ENCODE data around the gene ANXA1. TPM values are rescaled to one million over a fixed set of nuclear protein-coding genes. Genes with fewer than 3 reads are reported as not detected.
A peak's percentile ranks its signal among the peaks of the same experiment; 100 is the strongest.
"Not testable (repeated sequence)": the region's sequence is repeated elsewhere in the genome, so short reads cannot be mapped to it uniquely, and the experiment has no call there.

Gene ANXA1
- total and polyA plus RNA-seq, 2 donors (not counting 1 experiment from before 2014, with no cell fraction given): 817 to 966 TPM

DNA sequence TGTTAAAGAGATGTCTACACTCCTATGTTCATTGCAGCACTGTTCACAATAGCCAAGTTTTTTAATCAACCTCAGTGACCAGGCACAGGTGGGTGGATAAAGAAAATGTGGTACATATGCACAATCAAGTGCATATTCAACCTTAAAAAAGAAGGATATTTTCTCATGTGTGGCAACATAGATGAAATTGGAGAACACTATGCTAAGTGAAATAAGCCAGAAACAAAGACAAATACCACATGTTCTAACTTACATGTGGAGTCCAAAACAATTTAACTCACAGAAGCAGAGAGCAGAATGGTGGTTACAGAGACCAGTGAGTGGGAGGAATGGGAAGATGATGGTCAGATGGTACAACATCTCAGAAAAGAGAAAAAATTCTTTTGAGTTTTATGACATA, 31.8 kb downstream of the ANXA1 start:
- TF ChIP-seq, protein P1, sequence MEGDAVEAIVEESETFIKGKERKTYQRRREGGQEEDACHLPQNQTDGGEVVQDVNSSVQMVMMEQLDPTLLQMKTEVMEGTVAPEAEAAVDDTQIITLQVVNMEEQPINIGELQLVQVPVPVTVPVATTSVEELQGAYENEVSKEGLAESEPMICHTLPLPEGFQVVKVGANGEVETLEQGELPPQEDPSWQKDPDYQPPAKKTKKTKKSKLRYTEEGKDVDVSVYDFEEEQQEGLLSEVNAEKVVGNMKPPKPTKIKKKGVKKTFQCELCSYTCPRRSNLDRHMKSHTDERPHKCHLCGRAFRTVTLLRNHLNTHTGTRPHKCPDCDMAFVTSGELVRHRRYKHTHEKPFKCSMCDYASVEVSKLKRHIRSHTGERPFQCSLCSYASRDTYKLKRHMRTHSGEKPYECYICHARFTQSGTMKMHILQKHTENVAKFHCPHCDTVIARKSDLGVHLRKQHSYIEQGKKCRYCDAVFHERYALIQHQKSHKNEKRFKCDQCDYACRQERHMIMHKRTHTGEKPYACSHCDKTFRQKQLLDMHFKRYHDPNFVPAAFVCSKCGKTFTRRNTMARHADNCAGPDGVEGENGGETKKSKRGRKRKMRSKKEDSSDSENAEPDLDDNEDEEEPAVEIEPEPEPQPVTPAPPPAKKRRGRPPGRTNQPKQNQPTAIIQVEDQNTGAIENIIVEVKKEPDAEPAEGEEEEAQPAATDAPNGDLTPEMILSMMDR (conservative IDR thresholded peaks at IDR 0.05 in 1 of 2, IDR thresholded peaks at IDR 0.05 in 1 of 2; ENCODE audit: low read depth in 1 of 2, low read length in 2 of 2): no peak
- TF ChIP-seq EZH2 (IDR thresholded peaks at IDR 0.05; ENCODE audit: low read length, missing control alignments): no peak
- no peak overlapping the region for H3K9ac ChIP-seq (ENCODE audit: insufficient read depth, low read length)
- no peaks in the 10 kb centered on the region for H3K9me3 ChIP-seq (ENCODE audit: control insufficient read depth, insufficient read depth, low read depth, low read length)
- H4K20me1 ChIP-seq (ENCODE audit: control insufficient read depth, extremely low read depth, insufficient read depth, low read length): no peaks in the 10 kb centered on the region
- H3K79me2 ChIP-seq (ENCODE audit: control insufficient read depth, insufficient read depth, low read length): no peaks in the 10 kb centered on the region
- H3K4me3 ChIP-seq (replicated peaks in 1 of 4; ENCODE audit: control extremely low read depth in 1 of 4, insufficient read depth in 1 of 4, low read depth in 3 of 4, low read length in 4 of 4): no peak overlapping the region
- no peak overlapping the region for H3K27ac ChIP-seq (ENCODE audit: insufficient read depth, low read length)
- H3K4me1 ChIP-seq (ENCODE audit: control insufficient read depth, extremely low read depth, insufficient read depth, low read length): peaks cover 2% of the 10 kb centered on the region
- DNase-seq (ENCODE audit: low read depth in 2 of 2): no peak
- H2AFZ ChIP-seq (ENCODE audit: low read length): no peak overlapping the region
- H3K27me3 ChIP-seq (ENCODE audit: control insufficient read depth, insufficient read depth, low read length): no peaks in the 10 kb centered on the region
- H3K36me3 ChIP-seq (ENCODE audit: control insufficient read depth, insufficient read depth, low read length): no peaks in the 10 kb centered on the region
- H3K4me2 ChIP-seq (ENCODE audit: extremely low read depth, insufficient read depth, low read length): no peak overlapping the region

DNA sequence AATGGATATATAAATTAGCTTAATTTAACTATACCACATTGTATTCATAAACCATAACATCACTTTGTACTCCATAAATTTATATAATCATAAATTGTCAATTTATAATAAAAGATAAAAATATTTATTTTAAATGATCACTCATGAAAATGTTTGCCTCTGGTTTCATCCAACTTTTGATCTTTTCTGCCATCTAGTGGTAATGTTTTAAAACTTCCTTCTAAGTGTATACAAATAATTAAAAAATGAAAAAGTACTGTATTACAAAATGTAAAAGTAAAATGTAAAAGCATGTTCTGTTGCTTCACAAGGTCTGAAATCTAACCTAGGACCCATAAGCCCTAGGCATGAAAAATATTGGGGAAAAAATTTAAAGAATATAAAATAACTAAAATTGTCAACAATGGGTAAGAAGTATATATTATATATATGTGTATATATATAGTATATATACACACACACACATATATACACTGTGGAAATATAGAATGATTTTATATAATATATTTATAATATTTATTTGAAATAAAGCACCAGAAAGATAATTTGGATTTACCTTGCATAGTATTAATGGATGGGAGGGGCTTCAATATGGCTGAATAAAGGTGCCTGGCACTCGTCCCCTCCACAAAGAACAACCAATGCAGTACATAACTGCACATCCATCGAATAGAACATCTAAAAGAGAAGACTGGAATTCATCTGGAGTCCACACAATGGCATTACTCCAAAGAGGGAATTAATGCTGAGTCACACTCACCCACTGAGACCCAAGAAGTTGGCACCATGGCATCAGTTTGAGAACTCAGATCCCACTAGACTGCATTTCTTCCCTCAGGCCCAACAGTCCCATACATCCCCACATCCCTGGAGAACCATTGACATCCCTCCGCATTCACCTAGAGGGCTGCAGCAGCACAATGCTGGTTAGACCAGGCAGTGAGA, 32.5 kb downstream of the ANXA1 start:
- H3K9me3 ChIP-seq (ENCODE audit: control insufficient read depth, insufficient read depth, low read depth, low read length): no peaks in the 10 kb centered on the region
- H3K79me2 ChIP-seq (ENCODE audit: control insufficient read depth, insufficient read depth, low read length): no peaks in the 10 kb centered on the region
- H3K4me2 ChIP-seq (ENCODE audit: extremely low read depth, insufficient read depth, low read length): no peak overlapping the region
- H4K20me1 ChIP-seq (ENCODE audit: control insufficient read depth, extremely low read depth, insufficient read depth, low read length): no peaks in the 10 kb centered on the region
- H3K36me3 ChIP-seq (ENCODE audit: control insufficient read depth, insufficient read depth, low read length): no peaks in the 10 kb centered on the region
- peaks cover 2% of the 10 kb centered on the region for H3K4me1 ChIP-seq (ENCODE audit: control insufficient read depth, extremely low read depth, insufficient read depth, low read length)
- H2AFZ ChIP-seq (ENCODE audit: low read length): no peak overlapping the region
- H3K9ac ChIP-seq (ENCODE audit: insufficient read depth, low read length): no peak overlapping the region
- no peak overlapping the region for H3K4me3 ChIP-seq (replicated peaks in 1 of 4; ENCODE audit: control extremely low read depth in 1 of 4, insufficient read depth in 1 of 4, low read depth in 3 of 4, low read length in 4 of 4)
- TF ChIP-seq, protein P1 (conservative IDR thresholded peaks at IDR 0.05 in 1 of 2, IDR thresholded peaks at IDR 0.05 in 1 of 2; ENCODE audit: low read depth in 1 of 2, low read length in 2 of 2): peak in 1 of 2 donors; percentile 23
- no peak for TF ChIP-seq EZH2 (IDR thresholded peaks at IDR 0.05; ENCODE audit: low read length, missing control alignments)
- no peak overlapping the region for H3K27ac ChIP-seq (ENCODE audit: insufficient read depth, low read length)
- DNase-seq (ENCODE audit: low read depth in 2 of 2): peak; percentile 22 to 77
- H3K27me3 ChIP-seq (ENCODE audit: control insufficient read depth, insufficient read depth, low read length): no peaks in the 10 kb centered on the region

DNA sequence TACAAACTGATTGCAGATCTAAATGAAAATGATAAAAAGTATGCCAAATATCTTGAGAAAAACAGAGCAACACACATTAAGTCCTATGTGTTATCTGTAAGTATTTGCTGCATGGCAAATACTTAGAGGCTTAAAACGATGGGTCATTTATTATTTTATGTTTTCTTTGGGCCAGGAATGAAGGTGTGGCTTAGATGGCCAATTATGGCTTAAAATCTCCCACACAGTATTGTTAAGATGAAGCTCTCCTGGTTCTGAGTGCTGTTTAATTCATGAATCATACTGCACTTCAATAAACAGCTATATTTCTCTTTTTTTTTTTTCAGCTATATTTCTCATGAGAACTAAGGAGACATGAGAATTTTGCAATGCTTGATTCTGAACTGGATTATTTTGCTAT, 39.4 kb downstream of the ANXA1 start:
- not testable (repeated sequence) for H3K4me2 ChIP-seq (ENCODE audit: extremely low read depth, insufficient read depth, low read length); H2AFZ ChIP-seq (ENCODE audit: low read length); H3K4me3 ChIP-seq (replicated peaks in 1 of 4; ENCODE audit: control extremely low read depth in 1 of 4, insufficient read depth in 1 of 4, low read depth in 3 of 4, low read length in 4 of 4); H3K27me3 ChIP-seq (ENCODE audit: control insufficient read depth, insufficient read depth, low read length); H3K27ac ChIP-seq (ENCODE audit: insufficient read depth, low read length); H3K9me3 ChIP-seq (ENCODE audit: control insufficient read depth, insufficient read depth, low read depth, low read length); H3K9ac ChIP-seq (ENCODE audit: insufficient read depth, low read length); H3K79me2 ChIP-seq (ENCODE audit: control insufficient read depth, insufficient read depth, low read length); H3K36me3 ChIP-seq (ENCODE audit: control insufficient read depth, insufficient read depth, low read length); H3K4me1 ChIP-seq (ENCODE audit: control insufficient read depth, extremely low read depth, insufficient read depth, low read length); H4K20me1 ChIP-seq (ENCODE audit: control insufficient read depth, extremely low read depth, insufficient read depth, low read length)
- DNase-seq (ENCODE audit: low read depth in 2 of 2): peak in 1 of 2 donors; percentile 84
